GM11168 (cell line): ENCODE measurements around the gene RTEL1.

ENCODE experiments used
- in situ Hi-C: fragments of 300-500 bp; cut with MboI; formaldehyde crosslinking; loops from one replicate; pipeline ENCODE4 v1.12.0; 2022; ENCODE audit warnings: low sequenced_read_pairs; ENCODE audit not compliant: unreplicated experiment

Gene RTEL1

DNA sequence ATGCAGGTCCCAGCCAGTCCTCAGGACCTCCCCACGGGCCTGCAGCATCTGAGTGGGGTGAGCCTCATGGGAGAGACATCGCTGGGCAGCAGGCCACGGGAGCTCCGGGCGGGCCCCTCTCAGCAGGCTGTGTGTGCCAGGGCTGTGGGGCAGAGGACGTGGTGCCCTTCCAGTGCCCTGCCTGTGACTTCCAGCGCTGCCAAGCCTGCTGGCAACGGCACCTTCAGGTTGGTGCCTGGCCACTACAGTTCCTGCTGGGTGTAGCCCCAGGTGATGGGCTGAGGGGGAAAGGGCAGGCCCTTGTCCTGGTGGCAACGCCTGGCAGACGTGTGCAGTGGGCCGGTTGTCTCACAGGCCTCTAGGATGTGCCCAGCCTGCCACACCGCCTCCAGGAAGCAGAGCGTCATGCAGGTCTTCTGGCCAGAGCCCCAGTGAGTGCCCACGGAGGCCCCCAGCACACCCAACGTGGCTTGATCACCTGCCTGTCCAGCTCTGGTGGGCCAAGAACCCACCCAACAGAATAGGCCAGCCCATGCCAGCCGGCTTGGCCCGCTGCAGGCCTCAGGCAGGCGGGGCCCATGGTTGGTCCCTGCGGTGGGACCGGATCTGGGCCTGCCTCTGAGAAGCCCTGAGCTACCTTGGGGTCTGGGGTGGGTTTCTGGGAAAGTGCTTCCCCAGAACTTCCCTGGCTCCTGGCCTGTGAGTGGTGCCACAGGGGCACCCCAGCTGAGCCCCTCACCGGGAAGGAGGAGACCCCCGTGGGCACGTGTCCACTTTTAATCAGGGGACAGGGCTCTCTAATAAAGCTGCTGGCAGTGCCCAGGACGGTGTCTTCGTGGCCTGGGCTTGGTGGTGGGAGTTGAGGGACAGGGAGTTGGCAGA is 37.6 kb downstream of the RTEL1 start:
- in situ Hi-C loops = no loop called here

DNA sequence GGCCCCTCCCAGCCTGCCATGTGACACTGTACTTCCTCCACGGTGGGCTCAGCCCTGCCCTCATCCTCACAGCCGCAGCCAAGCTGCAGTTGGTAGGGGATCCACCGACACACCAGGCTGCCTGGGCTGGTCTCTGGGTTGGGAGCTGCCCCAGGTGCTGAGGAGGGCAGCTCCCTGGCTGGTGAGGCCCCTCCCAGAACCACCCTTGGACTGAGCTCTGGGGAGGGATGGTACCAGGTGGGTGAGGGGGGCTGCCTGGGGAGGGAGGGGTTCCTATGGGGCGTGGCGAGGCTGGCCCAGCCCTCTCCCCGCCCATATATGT is 38.2 kb downstream of the RTEL1 start:
- in situ Hi-C loops = no loop called here

DNA sequence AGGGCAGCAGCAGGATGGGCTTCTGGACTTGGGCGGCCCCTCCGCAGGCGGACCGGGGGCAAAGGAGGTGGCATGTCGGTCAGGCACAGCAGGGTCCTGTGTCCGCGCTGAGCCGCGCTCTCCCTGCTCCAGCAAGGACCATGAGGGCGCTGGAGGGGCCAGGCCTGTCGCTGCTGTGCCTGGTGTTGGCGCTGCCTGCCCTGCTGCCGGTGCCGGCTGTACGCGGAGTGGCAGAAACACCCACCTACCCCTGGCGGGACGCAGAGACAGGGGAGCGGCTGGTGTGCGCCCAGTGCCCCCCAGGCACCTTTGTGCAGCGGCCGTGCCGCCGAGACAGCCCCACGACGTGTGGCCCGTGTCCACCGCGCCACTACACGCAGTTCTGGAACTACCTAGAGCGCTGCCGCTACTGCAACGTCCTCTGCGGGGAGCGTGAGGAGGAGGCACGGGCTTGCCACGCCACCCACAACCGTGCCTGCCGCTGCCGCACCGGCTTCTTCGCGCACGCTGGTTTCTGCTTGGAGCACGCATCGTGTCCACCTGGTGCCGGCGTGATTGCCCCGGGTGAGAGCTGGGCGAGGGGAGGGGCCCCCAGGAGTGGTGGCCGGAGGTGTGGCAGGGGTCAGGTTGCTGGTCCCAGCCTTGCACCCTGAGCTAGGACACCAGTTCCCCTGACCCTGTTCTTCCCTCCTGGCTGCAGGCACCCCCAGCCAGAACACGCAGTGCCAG is 38.7 kb downstream of the RTEL1 start, which contains the start of gene TNFRSF6B:
TSS of gene TNFRSF6B (plus strand) at position 25 of the 729 bp plus-strand sequence. CDS start at position 141, 116 bp downstream.
- in situ Hi-C loops = no loop called here

DNA sequence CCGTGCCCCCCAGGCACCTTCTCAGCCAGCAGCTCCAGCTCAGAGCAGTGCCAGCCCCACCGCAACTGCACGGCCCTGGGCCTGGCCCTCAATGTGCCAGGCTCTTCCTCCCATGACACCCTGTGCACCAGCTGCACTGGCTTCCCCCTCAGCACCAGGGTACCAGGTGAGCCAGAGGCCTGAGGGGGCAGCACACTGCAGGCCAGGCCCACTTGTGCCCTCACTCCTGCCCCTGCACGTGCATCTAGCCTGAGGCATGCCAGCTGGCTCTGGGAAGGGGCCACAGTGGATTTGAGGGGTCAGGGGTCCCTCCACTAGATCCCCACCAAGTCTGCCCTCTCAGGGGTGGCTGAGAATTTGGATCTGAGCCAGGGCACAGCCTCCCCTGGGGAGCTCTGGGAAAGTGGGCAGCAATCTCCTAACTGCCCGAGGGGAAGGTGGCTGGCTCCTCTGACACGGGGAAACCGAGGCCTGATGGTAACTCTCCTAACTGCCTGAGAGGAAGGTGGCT is 39.3 kb downstream of the RTEL1 start:
- in situ Hi-C loops = no loop called here

DNA sequence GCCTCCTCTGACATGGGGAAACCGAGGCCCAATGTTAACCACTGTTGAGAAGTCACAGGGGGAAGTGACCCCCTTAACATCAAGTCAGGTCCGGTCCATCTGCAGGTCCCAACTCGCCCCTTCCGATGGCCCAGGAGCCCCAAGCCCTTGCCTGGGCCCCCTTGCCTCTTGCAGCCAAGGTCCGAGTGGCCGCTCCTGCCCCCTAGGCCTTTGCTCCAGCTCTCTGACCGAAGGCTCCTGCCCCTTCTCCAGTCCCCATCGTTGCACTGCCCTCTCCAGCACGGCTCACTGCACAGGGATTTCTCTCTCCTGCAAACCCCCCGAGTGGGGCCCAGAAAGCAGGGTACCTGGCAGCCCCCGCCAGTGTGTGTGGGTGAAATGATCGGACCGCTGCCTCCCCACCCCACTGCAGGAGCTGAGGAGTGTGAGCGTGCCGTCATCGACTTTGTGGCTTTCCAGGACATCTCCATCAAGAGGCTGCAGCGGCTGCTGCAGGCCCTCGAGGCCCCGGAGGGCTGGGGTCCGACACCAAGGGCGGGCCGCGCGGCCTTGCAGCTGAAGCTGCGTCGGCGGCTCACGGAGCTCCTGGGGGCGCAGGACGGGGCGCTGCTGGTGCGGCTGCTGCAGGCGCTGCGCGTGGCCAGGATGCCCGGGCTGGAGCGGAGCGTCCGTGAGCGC is 39.9 kb downstream of the RTEL1 start:
- in situ Hi-C loops = no loop called here

DNA sequence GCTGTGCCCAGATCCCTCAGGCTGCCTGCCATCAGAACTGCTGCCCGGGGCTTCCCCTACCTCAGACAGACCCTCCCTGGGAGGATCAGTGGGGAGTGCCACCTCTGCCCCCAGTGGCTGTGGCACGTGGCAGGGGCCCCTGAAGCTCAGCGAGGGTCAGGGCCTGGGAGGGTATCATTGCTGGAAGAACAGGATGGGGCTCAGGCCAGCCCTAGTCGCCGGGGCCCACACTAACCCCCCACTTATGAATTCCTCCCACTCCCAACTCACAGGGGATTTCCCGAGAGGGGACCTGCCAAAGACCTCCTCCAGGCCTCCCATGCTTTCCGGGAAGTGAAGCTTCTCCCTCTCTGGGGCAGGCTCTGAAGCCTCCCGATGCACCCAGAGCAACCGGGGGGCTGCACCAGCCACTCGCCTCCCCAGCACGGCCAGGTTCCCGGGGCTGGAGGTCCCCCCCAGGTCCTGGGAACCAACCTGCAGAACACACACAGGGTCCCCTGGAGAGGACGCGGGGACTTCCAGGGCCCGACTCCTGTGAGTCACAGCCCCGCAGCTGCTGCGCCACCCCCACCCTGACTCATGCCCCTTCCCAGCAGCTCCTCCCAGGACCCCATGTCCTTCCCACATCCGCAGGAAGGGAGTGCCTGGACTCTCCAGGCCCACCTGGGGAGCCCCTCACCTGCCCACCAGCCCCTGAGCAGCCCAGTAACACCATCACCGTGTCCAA is 40.8 kb downstream of the RTEL1 start:
- in situ Hi-C loops = no loop called here

DNA sequence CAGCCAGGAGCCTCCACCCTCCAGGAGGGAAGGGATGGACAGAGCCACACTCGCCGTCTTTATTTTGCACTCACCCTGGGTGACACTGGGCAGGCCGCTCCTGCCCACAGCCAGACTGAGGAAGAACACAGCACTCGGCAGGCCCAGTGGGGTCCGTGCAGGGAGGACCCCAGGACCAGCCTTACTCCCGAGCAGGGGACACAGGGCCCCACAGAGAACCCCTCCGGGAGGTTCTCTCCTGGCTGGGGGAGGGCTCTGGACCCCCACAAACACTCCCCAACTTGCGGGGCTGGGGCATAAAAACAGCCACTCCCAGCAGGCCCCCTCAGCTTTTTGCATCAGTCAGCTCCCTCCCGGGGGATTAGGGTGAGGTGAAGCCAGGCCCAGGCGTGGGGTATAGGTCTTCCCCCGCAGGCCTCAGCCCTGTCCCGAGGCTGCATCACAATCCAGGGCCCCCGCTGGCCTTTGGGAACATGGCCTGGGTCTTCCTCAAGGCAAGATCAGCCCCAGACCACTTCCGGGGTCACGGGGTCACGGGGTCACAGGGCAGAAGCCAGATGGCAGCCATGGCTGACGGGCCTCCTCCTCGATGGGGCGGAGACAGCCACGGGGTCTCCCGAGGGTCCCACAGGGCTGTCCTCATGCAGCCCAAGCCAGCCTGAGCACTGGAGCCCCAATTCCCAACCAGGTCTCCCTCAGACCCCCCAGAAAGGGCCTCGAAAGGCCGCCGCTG is 41.5 kb downstream of the RTEL1 start:
- in situ Hi-C loops = loop anchor here (10.0 kb wide), 1 partner anchor 265 kb away; the partner anchor contains the start of gene ZNF512B

DNA sequence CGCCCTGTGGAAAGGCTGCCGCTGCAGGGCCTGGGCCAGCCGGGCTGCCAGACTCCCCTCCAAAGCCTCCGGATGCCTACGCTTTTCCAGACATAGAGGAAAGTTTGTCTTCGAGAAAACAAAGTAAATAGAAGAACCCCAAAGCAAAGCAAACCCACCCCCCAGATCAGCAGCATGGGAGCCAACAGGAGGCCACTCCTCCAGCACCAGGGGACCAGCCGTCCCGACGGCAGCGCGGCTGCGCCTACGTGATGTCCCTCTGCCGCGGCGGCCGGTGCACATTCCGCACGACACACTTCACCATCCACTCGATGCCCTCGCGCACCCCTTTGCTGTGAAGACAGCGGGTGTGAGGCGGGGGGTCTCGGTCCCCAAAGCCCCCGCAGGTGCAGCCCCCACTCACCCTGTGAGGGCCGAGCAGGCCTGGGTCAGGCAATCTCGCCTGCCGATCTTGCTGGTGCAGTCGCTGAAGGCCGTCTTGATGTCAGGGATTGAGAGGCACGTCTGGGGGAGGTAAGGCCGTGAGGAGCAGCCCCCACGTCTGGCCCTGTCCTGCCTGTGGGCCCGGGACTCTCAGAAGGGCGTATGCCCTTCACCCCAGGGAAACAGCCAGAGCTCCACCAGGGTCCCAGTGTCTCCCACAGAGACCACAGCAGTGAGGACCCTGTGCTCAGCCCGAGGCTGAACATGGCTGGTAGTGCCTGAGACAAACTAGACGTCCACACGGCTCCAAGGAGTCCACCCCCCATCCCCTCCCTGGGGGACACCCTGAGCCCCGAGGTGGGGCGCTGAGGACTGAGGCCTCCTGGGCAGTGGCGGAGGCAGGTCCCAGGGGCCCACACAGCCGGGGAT is 42.3 kb downstream of the RTEL1 start:
- in situ Hi-C loops = loop anchor here (10.0 kb wide), 1 partner anchor 264 kb away; the partner anchor contains the start of gene ZNF512B

DNA sequence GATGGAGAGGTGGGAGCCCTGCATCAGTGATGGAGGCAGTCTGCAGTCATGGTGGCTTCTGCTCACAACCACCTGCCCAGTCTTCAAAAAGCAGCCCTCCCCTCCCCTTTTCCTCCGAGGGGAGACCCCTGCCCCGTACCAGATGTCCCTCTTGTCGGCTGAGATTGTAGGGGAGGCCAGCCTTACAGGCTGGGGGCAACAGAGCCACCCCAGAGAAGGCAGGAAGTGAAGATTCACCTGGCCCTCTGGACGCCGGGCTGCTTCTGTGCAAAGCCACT is 42.9 kb downstream of the RTEL1 start:
- in situ Hi-C loops = loop anchor here (10.0 kb wide), 1 partner anchor 264 kb away; the partner anchor contains the start of gene ZNF512B

DNA sequence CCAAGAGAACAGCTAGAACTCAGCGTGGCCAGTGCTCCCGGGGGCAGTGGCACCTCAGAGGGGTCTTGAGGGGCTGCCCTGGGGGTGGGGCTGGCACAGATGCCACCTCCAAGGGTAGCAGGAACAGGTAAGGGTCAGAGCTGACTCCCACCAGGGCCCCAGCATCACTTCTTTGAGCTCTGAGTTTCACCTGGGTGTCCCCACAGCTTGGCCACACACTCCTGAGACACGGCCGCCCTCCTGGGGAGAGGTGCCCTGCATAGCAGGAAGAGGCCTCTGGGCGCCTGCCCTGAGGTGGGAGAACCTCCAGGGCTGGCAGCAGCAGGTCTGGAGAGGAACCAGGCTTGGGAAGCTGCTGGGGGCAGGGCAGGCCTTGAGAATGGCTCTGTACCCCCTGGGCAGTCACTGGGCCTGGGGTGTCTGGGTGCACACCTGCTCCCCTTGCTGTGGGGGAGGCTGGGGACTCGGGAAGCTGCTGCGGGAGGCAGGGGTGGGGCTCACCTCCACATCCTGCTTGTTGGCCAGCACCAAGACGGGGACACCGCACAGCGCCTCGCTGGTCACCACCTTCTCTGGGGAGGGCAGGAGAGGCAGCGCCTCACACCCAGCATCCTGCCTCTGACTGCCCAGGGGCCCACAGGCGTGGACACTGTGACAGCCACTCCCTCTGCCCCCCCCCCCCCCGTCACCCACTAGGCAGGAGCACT is 43.4 kb downstream of the RTEL1 start:
- in situ Hi-C loops = loop anchor here (10.0 kb wide), 1 partner anchor 263 kb away; the partner anchor contains the start of gene ZNF512B

DNA sequence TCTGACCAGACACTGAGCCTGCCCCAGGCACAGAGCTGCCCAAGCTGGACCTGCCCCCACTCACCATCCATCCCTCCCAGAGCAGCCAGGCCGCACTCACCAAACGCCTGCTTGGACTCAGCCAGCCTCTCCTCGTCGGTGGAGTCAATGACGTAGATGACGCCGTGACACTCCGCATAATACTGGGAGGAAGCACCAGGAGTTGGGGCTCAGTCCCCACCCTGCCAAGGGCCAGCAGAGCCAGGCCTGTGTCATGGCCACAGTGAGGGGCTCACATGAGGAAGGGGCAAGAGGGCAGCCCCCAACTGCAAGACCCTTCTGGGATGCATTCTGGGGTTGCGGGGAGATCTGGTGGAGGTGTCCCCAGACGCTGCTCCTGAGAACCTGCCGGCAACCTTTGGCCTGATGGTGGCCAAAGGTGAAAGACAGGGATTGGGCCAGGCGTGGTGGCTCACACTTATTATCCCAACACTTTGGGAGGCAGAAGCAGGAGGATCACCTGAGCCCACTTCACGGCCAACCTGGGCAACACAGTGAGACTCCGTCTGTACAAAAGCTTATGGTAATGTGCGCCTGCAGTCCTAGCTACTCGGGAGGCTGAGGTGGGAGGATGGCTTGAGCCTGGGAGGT is 44.0 kb downstream of the RTEL1 start:
- in situ Hi-C loops = loop anchor here (10.0 kb wide), 1 partner anchor 263 kb away; the partner anchor contains the start of gene ZNF512B

DNA sequence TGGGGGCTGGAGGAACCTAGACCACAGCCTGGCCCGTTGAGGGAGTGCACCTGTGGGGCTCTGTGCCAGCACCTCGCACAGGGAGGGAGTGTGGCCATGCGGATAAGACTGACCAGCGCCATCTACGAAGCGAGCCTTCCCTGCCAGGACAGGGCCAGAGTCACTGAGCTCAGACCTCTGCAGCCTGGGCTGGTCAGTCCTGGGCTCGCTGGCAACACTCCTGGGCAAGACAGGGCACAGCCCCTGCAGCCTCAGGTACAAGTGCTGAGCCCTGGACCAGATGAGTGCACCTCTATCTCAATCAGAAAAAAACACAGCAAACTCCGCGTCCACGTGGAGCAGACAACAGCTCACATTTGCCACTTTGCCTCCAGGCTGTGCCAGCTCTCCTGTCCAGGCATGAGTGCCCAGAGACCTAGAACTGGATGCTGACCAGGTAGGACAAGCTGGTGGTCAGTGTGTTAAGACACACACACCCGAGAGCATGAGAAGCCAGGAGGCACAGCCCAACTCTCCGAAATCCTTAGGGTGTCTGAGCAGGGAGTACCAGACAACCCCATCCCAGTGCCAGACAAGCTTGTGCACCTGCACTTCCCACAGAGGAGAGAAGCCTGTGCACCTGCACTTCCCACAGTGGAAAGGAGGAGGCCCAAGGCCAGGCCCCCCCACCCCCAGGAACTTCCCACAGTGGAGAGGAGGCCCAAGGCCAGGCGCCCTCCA is 44.8 kb downstream of the RTEL1 start:
- in situ Hi-C loops = loop anchor here (10.0 kb wide), 1 partner anchor 262 kb away; the partner anchor contains the start of gene ZNF512B

DNA sequence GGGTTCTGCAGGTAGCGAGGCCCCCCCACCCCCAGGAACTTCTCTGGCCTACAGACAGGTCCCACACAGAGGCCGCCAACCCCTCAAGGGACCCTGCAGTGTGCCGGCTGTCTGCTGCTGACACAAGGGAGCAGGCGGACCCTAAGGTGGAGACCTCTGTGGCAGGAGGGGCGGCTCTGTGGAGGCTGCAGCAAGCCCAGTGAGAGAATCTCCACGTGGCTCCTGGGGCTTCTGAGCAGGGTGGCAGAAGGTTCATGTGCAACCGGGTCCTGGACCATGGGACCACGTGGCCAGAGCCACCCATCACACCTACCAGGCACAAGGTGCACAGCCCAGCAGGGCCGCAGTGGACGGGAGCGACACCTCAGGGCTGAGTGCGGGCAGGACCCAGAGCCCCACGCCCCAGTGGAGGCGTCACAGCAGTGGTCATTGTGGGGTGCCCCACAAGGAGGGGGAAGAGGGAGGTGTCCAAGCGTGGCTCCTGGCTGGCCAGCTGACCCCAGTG is 45.4 kb downstream of the RTEL1 start:
- in situ Hi-C loops = loop anchor here (10.0 kb wide), 1 partner anchor 261 kb away; the partner anchor contains the start of gene ZNF512B

DNA sequence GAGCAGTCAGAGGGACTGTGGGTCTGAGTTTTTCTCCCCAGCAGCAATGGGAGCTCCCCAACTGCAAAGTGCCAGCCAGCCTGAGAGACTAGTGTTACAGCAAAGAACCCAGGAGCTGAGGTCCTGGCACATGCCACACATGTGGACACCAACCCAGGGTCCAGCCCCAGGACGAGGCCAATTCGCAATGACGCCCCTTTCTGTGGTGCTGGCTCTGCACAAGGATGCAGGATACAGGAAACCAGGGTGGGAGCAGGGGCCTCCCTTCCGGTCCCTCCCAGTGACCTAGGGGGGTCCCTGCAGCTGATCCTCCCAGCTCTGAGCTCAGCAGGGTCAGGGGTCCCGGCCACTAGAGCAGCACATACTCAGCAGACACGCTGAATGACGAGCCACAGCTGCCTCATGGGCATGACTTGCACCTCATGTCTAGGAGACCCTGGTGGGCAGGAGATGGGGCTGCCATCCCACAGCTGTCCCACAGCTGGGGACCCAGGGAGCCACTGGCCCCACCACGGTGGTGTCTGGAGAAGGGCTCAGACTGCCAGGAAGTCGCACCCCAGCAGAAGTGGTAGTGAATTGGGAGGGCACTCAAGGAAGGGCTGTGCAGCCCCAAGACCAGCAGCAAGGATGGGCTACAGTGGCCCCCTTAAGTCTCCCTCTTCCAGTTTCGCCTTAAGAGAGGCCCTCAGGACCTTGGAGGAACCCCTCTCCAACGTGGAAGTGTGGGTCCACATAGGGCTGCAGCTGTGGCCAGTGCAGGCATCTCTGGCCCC is 46.0 kb downstream of the RTEL1 start:
- in situ Hi-C loops = loop anchor here (10.0 kb wide), 1 partner anchor 261 kb away; the partner anchor contains the start of gene ZNF512B

DNA sequence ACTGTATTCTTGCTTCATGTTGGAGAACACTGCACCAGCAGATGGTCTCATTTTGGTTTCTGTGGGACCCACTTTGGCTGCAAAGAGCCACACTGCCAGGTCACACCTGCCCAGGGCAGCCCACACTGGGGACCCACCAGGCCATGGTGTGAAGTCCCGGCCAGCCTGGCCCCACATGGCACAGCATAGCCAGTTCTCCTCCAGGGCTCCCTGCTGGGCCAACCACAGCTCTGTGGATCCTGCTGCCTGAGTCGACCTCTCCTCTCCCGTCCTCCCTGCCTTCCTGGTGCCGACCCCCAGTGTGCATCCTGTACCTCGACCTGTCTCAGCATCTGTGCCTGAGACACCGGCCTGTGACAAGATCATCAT is 46.6 kb downstream of the RTEL1 start:
- in situ Hi-C loops = loop anchor here (10.0 kb wide), 1 partner anchor 260 kb away; the partner anchor contains the start of gene ZNF512B
